Raji (cell line): ENCODE data around the gene ADM2.

Experiments used
- POLR2A ChIP-seq: IDR thresholded peaks from 2 replicates; pipeline ENCODE4 v1.6.1; 2011; ENCODE audit warnings: low read depth, low read length, control low read depth; ENCODE audit not compliant: insufficient read depth

Gene ADM2

GRCh38 chr22:50441428-50441993 is 39.8 kb upstream of the ADM2 start:
- no peak for TF ChIP-seq POLR2A

GRCh38 chr22:50443197-50443596 is 38.1 kb upstream of the ADM2 start:
- TF ChIP-seq POLR2A, result no peak

GRCh38 chr22:50443801-50444625 is 37.3 kb upstream of the ADM2 start:
- no peak for TF ChIP-seq POLR2A

GRCh38 chr22:50444663-50445062 is 36.7 kb upstream of the ADM2 start:
- no peak for TF ChIP-seq POLR2A

GRCh38 chr22:50445071-50445879 is 36.1 kb upstream of the ADM2 start:
- TF ChIP-seq POLR2A, result no peak

- no peak for TF ChIP-seq POLR2A
Observed at GRCh38 chr22:50445880-50446707, 35.2 kb upstream of the ADM2 start.

- TF ChIP-seq POLR2A, result no peak
Observed at GRCh38 chr22:50446708-50447575, 34.4 kb upstream of the ADM2 start.

GRCh38 chr22:50447576-50448551 is 33.5 kb upstream of the ADM2 start:
- TF ChIP-seq POLR2A, result no peak

- no peak for TF ChIP-seq POLR2A
Observed at GRCh38 chr22:50452649-50453048, 28.7 kb upstream of the ADM2 start.

GRCh38 chr22:50454556-50455075 is 26.7 kb upstream of the ADM2 start:
- no peak for TF ChIP-seq POLR2A

- TF ChIP-seq POLR2A, result no peak
Observed at GRCh38 chr22:50455201-50455600, 26.1 kb upstream of the ADM2 start.

- no peak for TF ChIP-seq POLR2A
Observed at GRCh38 chr22:50456026-50456425, 25.3 kb upstream of the ADM2 start.
